Ovary (tissue), 3 donors: ENCODE data around the gene RBMS1.
"Not testable (repeated sequence)": the region's sequence is repeated elsewhere in the genome, so short reads cannot be mapped to it uniquely, and the experiment has no call there.

ENCODE experiments used
- CTCF ChIP-seq, 3 donors: fragments of 450-650 bp in 2 of 3; fragments of 200-600 bp in 1 of 3; IDR thresholded peaks; one replicate each; pipeline versions ENCODE4 v1.5.1 to v1.8.0; 2016 to 2022; ENCODE audit warnings: antibody characterized with exemption in 3 of 3, mild to moderate bottlenecking in 1 of 3
- EP300 ChIP-seq: sonication (generic); formaldehyde crosslinking; IDR thresholded peaks from one replicate; pipeline ENCODE4 v1.6.1; 2017; ENCODE audit warnings: antibody characterized with exemption
- POLR2A ChIP-seq: fragments of 450-650 bp; IDR thresholded peaks from one replicate; pipeline ENCODE4 v1.6.1; 2017; ENCODE audit warnings: antibody characterized with exemption, mild to moderate bottlenecking, moderate library complexity
- donor health status: DM: no; HTN: no; CAD: no.

- not testable (repeated sequence) for TF ChIP-seq POLR2A; CTCF (IDR thresholded peaks at IDR 0.05); EP300
These were observed 5.3 kb downstream of the RBMS1 start for GRCh38 chr2:160488289-160488688.
